Stimulated activated CD4-positive, alpha-beta T cell treated with anti-CD3 and anti-CD28 coated beads, TNF-alpha, amount 100 ng/mL, for 48 hours (primary cell): ENCODE results near the gene DDI2.
"Not testable (repeated sequence)": the region's sequence is repeated elsewhere in the genome, so short reads cannot be mapped to it uniquely, and the experiment has no call there.

ENCODE experiments used
- DNase-seq, 3 donors: peaks; one replicate each; pipeline ENCODE4 v3.0.0-alpha.2; 2020; ENCODE audit warnings: low read depth in 3 of 3

Gene DDI2

DNA sequence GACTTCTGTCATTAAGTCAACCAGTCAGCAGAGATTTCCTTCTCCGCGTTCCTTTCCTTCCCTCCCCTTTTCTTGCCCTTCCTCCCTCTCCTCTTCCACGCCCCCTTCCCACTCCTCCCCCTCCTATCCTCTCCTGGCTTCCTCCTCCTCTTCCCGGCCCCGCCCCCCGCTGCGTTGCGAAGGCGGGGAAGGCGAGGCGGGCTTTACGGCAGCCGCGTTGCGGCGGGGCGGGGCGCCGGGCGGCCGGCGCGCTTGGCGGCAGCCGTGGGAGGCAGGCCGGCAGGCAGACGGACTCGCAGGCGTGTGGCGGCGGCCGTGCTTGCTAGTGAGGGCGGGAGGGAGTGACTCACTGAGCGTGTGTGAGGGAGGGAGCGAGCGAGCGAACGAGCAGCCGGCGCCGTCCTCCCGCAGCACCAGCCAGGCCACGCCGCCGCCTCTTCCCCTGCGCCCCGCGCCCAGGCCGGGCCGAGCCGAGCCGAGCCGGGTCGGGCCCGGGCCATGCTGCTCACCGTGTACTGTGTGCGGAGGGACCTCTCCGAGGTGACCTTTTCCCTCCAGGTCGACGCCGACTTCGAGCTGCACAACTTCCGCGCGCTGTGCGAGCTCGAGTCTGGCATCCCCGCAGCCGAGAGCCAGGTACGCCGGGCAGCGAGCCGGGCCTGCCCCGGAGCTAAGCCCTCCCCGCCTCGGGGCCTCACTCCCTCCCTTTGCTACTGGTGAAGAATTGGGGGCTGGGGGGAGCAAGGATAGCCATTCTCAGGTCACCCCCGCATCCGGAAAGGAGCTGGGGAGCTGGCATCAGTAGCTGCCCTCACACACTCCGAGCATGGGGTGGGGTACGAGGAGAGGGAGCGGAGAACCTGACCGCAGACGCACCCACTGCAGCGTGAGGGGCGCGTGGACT lies at the start of gene DDI2:
TSS of gene DDI2 (plus strand) at position 286 of the 904 bp plus-strand sequence. CDS start at position 499, 213 bp downstream.
- DNase-seq = peak; percentile 87 to 92 (median 91)

- DNase-seq = no peak
Measured at GRCh38 chr1:15568387-15569073, 48.7 kb upstream of the DDI2 start.

- no peak for DNase-seq
Measured at GRCh38 chr1:15570861-15571260, 46.4 kb upstream of the DDI2 start.

DNA sequence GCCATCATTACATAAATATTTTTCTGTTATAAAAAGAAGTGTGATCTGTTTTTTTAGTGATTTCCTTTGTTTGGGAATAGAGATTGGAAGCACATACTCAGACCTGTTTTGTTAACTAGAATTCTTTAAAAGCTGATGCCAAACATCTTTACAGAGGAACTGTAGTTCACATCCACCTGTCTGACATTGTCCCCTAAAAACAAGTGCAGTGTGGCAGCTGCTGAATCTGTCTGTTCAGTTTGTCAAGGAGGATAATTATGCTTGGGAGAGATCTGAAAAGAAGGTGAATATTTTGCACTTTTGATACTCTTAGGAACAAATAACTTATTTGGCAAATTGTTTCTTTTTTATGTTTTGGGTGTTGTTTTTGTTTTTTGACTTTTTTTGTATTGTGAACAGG lies 46.0 kb upstream of the DDI2 start:
- no peak for DNase-seq

- DNase-seq = no peak
Measured at GRCh38 chr1:15573477-15573876, 43.8 kb upstream of the DDI2 start.

DNA sequence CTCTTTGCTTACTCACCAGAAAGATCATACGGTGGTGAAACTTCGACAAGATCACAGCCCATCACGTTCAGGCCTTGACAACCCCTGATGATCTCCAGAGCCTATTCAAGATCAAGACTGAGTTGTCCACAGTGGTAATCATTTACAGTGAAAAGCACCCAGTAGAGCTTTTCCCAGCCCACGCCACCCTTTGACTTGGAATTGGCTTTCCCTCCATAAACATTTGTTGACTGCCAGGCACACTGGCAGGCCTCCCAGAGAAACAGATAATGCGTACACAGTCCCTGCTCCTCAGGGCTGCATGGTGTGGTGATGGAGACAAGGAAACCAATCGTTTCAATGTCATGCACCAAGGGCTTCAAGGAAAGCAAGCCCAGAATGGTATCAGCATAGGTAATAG lies 42.5 kb upstream of the DDI2 start:
- DNase-seq = no peak

GRCh38 chr1:15575549-15576150 lies 41.6 kb upstream of the DDI2 start:
- no peak for DNase-seq

DNA sequence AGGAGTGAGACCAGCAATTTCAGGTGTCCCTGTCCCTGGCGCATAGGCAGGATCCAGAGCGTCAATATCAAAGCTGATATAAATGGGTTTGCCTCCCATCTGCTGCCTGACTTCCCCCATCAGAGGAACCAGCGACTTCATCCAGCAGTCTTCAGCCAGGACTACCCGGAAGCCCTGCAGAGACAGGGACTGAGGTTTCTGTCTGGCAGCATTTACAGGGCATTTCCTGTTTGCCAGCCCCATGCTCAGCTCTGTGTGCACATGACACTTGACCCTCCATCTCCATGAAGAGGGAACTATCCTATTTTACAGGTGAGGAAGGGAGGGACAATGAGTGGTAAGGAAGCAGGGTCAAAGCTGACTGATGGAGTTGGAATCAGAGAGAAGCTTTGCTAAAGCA lies 39.6 kb upstream of the DDI2 start:
- no peak for DNase-seq

- no peak for DNase-seq
Measured at GRCh38 chr1:15578921-15579682, 38.2 kb upstream of the DDI2 start.

- DNase-seq = no peak
Measured at GRCh38 chr1:15579683-15580047, 37.6 kb upstream of the DDI2 start.

- DNase-seq = no peak
Measured at GRCh38 chr1:15583016-15583706, 34.1 kb upstream of the DDI2 start.

DNA sequence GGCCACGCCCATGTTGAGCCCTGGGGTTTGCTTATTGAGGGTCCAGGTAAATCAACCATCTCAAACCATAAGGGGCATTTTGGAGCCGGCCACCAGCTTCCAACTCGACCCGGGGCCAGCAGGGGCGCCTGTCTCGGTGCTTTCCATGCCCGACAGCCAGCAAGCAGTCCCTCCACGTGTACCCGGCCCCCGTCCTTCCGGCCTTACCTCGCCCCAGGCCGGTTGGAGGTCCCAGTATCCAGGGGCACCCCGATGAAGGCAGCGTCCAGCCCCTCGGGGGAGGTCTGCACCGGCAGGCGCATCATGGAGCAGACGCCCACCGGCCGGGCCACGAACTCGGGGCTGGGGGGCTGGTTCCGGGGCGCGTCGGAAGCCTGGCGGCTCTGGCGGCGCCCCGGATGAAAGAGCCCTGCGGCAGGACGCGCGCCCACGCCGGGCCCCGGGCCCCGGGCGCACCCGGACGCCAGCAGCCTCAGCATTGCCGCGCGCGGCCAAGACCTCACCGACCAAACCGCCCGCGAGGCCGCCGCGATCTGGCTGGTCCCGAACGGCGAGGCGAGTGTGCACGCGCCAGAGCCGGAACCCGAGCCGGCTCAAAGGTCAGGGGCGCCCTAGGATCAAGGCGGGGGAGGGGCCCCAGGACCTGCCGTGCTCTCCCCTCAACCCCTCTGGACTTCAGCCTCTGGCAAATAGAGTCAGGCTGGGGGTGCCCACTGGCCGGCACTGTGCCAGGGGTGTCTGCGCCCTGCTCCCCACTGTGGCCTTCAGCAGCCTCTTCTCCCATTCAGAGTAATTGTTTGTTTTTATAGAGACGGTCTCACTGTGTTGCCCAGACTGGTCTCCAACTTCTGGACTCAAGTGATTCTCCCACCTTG lies 32.5 kb upstream of the DDI2 start, which contains the start of gene AGMAT:
TSS of gene AGMAT (minus strand) at position 563 of the 875 bp plus-strand sequence. CDS start at position 479, 84 bp downstream.
- DNase-seq = peak; percentile 44 to 61 (median 46)

- DNase-seq = no peak
Measured at GRCh38 chr1:15592285-15592684, 25.0 kb upstream of the DDI2 start.

DNA sequence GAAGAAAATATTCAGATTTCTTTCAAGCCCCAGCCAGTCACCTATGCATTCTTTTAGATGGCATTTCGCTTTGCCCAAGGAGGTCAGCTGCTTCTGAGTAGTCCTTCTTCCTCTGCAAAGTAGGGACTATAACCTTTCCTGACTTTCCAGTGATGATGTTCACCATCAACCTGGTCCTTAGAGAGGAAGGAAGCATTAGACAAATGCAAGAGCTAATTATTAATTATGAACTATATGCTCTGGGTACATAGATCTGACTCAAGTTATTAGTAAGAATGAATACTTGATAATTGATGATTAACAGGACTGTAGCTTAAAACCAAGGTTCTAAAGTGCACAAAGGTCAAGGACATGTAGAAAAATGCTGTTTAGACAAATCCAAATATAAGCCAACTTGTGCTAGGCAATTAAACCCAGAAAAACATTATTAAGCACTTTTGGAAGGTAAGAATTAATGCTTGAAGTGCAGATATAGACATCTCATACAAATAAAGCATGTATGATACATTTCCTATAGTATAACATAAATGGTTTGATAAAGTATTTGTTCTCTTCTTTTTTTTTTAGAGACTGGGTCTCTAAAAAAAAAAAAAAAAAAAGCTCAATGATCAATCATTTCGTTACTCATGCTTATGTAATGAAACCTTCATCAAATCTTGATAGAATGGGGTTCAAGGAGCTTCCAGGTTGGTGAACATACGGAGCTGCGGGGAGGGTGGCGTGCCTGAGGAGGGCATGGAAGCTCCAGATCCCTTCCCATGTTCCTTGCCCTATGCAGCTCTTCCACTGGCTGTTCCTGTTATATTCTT lies 21.2 kb upstream of the DDI2 start:
- no peak for DNase-seq

DNA sequence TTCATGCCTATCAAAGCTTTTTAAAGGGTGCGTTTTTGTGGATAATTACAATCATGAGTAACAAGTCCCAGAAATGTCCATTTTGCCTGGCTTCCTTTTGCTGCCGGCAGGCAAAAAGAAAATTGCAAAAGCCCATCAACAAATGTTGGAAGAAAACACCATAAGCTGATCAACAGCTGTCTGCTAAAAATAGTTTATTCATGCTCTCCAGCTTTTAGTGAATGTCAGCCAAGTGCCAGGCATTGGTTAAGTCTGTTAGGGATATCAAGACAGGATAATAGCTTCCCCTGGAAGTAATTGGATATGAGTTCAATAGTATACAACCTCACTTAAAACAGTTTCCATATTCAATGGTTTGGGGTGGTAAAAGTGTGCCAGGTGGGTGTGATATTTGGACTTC lies 18.8 kb upstream of the DDI2 start:
- DNase-seq = no peak

GRCh38 chr1:15603050-15603965 lies 13.9 kb upstream of the DDI2 start:
- DNase-seq = peak; percentile 85 to 89 (median 88)

- DNase-seq = not testable (repeated sequence)
Measured at GRCh38 chr1:15603966-15604282, 13.3 kb upstream of the DDI2 start.

DNA sequence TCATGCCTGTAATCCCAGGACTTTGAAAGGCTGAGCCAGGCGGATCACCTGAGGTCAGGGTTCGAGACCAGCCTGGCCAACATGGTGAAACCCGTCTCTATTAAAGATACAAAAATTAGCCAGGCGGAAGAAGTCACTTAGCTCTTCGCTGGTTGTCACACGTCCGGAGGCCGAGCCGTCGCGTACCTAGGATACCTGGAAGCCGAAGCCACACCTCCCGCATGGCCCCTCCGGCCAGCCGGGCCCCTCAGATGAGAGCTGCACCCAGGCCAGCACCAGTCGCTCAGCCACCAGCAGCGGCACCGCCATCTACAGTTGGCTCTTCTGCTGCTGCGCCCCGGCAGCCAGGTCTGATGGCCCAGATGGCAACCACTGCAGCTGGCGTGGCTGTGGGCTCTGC lies 12.9 kb upstream of the DDI2 start:
- DNase-seq = not testable (repeated sequence)
